ENCODE measurements around the gene NOS1AP. TPM values are rescaled to one million over a fixed set of nuclear protein-coding genes. Genes with fewer than 3 reads are reported as not detected.
A peak's percentile ranks its signal among the peaks of the same experiment; 100 is the strongest.

The NOS1AP gene
- total RNA-seq, 1 experiment from 2014 or later, result 5.3 TPM

- BruUV-seq (replicated peaks), result no TSS peak
- Histone ChIP-seq H3K4me2 (ENCODE audit: low read length) (peak overlapping the region; percentile 37), H3K27me3 (ENCODE audit: insufficient read depth, low read length) (no peaks in the 10 kb centered on the region), H3K27ac (ENCODE audit: low read depth, low read length) (no peak overlapping the region), H3K36me3 (ENCODE audit: control insufficient read depth in 1 of 2, insufficient read depth in 2 of 2, low read length in 2 of 2) (no peaks in the 10 kb centered on the region), H3K9me2 (ENCODE audit: insufficient read depth) (no peaks in the 10 kb centered on the region), H2AFZ (ENCODE audit: low read depth, low read length, poor library complexity, severe bottlenecking) (no peak overlapping the region), H3K4me3 (replicated peaks in 1 of 2; ENCODE audit: low read depth in 1 of 2, low read length in 2 of 2) (no peak overlapping the region), H3K4me1 (ENCODE audit: control insufficient read depth in 1 of 2, insufficient read depth in 2 of 2, low read length in 2 of 2) (peaks cover 0 to 8% of the 10 kb centered on the region in 2 experiments; a peak in 3 of 4 replicates), H3K9me3 (ENCODE audit: control insufficient read depth in 1 of 2, insufficient read depth in 1 of 2, low read depth in 1 of 2, low read length in 2 of 2) (no peaks in the 10 kb centered on the region), H3K79me2 (ENCODE audit: insufficient read depth, low read length) (no peaks in the 10 kb centered on the region), H3K9ac (ENCODE audit: low read length) (no peak overlapping the region), H4K20me1 (ENCODE audit: insufficient read depth) (no peaks in the 10 kb centered on the region)
- ChIA-PET POLR2A (no interaction called here), RAD21 (ENCODE audit: low non-redundant PET in 1 of 2, low total read pairs in 2 of 2, uncharacterized antibody in 2 of 2, unreplicated experiment in 2 of 2) (no interaction called here), CTCF (no interaction called here)
- TF ChIP-seq SIN3A (IDR thresholded peaks at IDR 0.05; ENCODE audit: low read depth) (no peak), JUND (IDR thresholded peaks at IDR 0.05) (0 out of 2 replicates have a peak, but pooled peaks have one; percentile 12), EGR1 (IDR thresholded peaks at IDR 0.05; ENCODE audit: low read depth) (peak; percentile 40; the same call in 1 of the 2 replicates), CEBPB (IDR thresholded peaks at IDR 0.05; ENCODE audit: low read depth) (0 out of 2 replicates have a peak, but pooled peaks have one; percentile 13), FOSL1 (IDR thresholded peaks at IDR 0.05; ENCODE audit: low read depth) (no peak)
- no peak for DNase-seq (ENCODE audit: low read depth, low spot score)
- peak; percentile 53; the same call in 1 of the 2 replicates for ATAC-seq
- intact Hi-C loops (cut with micrococcal nuclease), result no loop called here
Observed at GRCh38 chr1:162177126-162177525, 107.6 kb downstream of the NOS1AP start.

DNA sequence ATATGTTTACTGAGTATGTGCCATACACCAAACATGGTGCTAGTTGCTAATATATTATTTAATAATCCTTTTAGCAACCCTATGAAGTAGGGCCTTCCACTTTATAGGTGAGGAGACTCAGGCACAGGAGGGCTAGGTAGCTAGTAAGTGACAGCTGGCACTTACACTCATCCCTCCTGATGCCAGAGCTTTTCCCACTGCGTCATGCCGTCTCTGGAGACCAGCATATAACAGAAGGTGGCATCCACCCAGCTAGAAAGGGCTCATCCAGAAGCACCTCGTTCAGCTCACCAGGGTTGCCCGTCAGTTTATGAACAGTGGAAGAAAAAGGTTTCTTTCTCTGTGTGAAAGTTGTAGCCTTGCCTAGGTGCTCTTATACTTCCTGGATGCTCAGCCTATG is 108.9 kb downstream of the NOS1AP start:
- Histone ChIP-seq H3K79me2 (ENCODE audit: insufficient read depth, low read length) (no peaks in the 10 kb centered on the region), H3K36me3 (ENCODE audit: control insufficient read depth in 1 of 2, insufficient read depth in 2 of 2, low read length in 2 of 2) (no peaks in the 10 kb centered on the region), H2AFZ (ENCODE audit: low read depth, low read length, poor library complexity, severe bottlenecking) (no peak overlapping the region), H3K9me3 (ENCODE audit: control insufficient read depth in 1 of 2, insufficient read depth in 1 of 2, low read depth in 1 of 2, low read length in 2 of 2) (no peaks in the 10 kb centered on the region), H3K9me2 (ENCODE audit: insufficient read depth) (no peaks in the 10 kb centered on the region), H3K4me1 (ENCODE audit: control insufficient read depth in 1 of 2, insufficient read depth in 2 of 2, low read length in 2 of 2) (peaks cover 0 to 8% of the 10 kb centered on the region in 2 experiments; a peak in 3 of 4 replicates), H3K27ac (ENCODE audit: low read depth, low read length) (no peak overlapping the region), H4K20me1 (ENCODE audit: insufficient read depth) (no peaks in the 10 kb centered on the region), H3K9ac (ENCODE audit: low read length) (no peak overlapping the region), H3K27me3 (ENCODE audit: insufficient read depth, low read length) (no peaks in the 10 kb centered on the region), H3K4me3 (replicated peaks in 1 of 2; ENCODE audit: low read depth in 1 of 2, low read length in 2 of 2) (no peak overlapping the region), H3K4me2 (ENCODE audit: low read length) (no peak overlapping the region)
- RAD21 ChIA-PET (ENCODE audit: low non-redundant PET in 1 of 2, low total read pairs in 2 of 2, uncharacterized antibody in 2 of 2, unreplicated experiment in 2 of 2), result no interaction called here
- TF ChIP-seq POLR2A (IDR thresholded peaks at IDR 0.05; ENCODE audit: borderline replicate concordance, extremely low read depth, insufficient read depth, insufficient read length), result no peak
- no peak for TF ChIP-seq RAD21 (IDR thresholded peaks at IDR 0.05; ENCODE audit: low read depth)
- no peak for TF ChIP-seq YY1 (IDR thresholded peaks at IDR 0.05; ENCODE audit: extremely low read depth, insufficient replicate concordance, low read depth, low read length)
- ATAC-seq, result no peak
- DNase-seq (ENCODE audit: low read depth, low spot score), result no peak
- POLR2A ChIA-PET, result no interaction called here
- BruUV-seq (replicated peaks), result no TSS peak
- CTCF ChIA-PET, result no interaction called here
- intact Hi-C loops (cut with micrococcal nuclease), result no loop called here
